Mononuclear cell (primary cell): ENCODE results near the gene SLC35A3. TPM values are rescaled to one million over a fixed set of nuclear protein-coding genes. Genes with fewer than 3 reads are reported as not detected.
"Not testable (repeated sequence)": the region's sequence is repeated elsewhere in the genome, so short reads cannot be mapped to it uniquely, and the experiment has no call there.

Experiments
- H3K27me3 ChIP-seq: 2 replicates; pipeline ENCODE4 v1.6.0; 2011; ENCODE audit warnings: low read length, control low read depth; ENCODE audit not compliant: insufficient read depth
- H3K4me1 ChIP-seq: 2 replicates; pipeline ENCODE4 v1.5.1; 2011; ENCODE audit warnings: mild to moderate bottlenecking, low read length, control low read depth; ENCODE audit not compliant: insufficient read depth
- H3K4me3 ChIP-seq: 2 replicates; pipeline ENCODE4 v1.5.1; 2011; ENCODE audit warnings: mild to moderate bottlenecking, low read length, moderate library complexity
- H3K9me3 ChIP-seq: 2 replicates; pipeline ENCODE4 v1.5.1; 2011; ENCODE audit warnings: low read depth, mild to moderate bottlenecking, control low read depth, low read length
- total RNA-seq: library from RNA; depleted of rRNA; stranded (reverse); fragments of >200 nt; gene quantifications from one replicate; pipeline ENCODE4 v1.2.3, GENCODE V29; 2012

The SLC35A3 gene
- total RNA-seq, 1 donor, result 31.0 TPM

- H3K9me3 ChIP-seq, result no peaks in the 10 kb centered on the region
- no peak overlapping the region for H3K4me3 ChIP-seq
- H3K4me1 ChIP-seq, result no peaks in the 10 kb centered on the region
- no peaks in the 10 kb centered on the region for H3K27me3 ChIP-seq
Measured at GRCh38 chr1:99963041-99963795, 6.6 kb upstream of the SLC35A3 start.

- Histone ChIP-seq H3K4me3 (no peak overlapping the region), H3K9me3 (no peaks in the 10 kb centered on the region), H3K4me1 (peaks cover 6% of the 10 kb centered on the region)
Measured at GRCh38 chr1:99964806-99965205, 5.0 kb upstream of the SLC35A3 start.

GRCh38 chr1:99965646-99966375 is 4.0 kb upstream of the SLC35A3 start:
- Histone ChIP-seq H3K4me3 (no peak overlapping the region), H3K4me1 (peaks cover 12% of the 10 kb centered on the region), H3K9me3 (no peaks in the 10 kb centered on the region), H3K27me3 (no peaks in the 10 kb centered on the region)

More at GRCh38 chr1:99964806-99965205, 5.0 kb upstream of the SLC35A3 start:
- H3K27me3 ChIP-seq, result no peaks in the 10 kb centered on the region

- H3K27me3 ChIP-seq, result no peaks in the 10 kb centered on the region
- H3K4me1 ChIP-seq, result peaks cover 15% of the 10 kb centered on the region
- no peak overlapping the region for H3K4me3 ChIP-seq
- no peaks in the 10 kb centered on the region for H3K9me3 ChIP-seq
Measured at GRCh38 chr1:99968214-99968613, 1.6 kb upstream of the SLC35A3 start.

GRCh38 chr1:99969260-99969728 is 502 bp upstream of the SLC35A3 start:
- Histone ChIP-seq H3K4me3 (peak overlapping the region; percentile 84), H3K4me1 (peaks cover 15% of the 10 kb centered on the region), H3K9me3 (no peaks in the 10 kb centered on the region), H3K27me3 (no peaks in the 10 kb centered on the region)

GRCh38 chr1:99970713-99971255 is 988 bp downstream of the SLC35A3 start:
- Histone ChIP-seq H3K27me3 (no peaks in the 10 kb centered on the region), H3K4me1 (peaks cover 15% of the 10 kb centered on the region), H3K9me3 (no peaks in the 10 kb centered on the region), H3K4me3 (peak overlapping the region; percentile 84)

- not testable (repeated sequence) for H3K9me3 ChIP-seq, H3K4me3 ChIP-seq, H3K27me3 ChIP-seq
- H3K4me1 ChIP-seq, result peaks cover 15% of the 10 kb centered on the region
Measured at GRCh38 chr1:99972066-99972465, 2.3 kb downstream of the SLC35A3 start.

GRCh38 chr1:99975529-99975928 is 5.7 kb downstream of the SLC35A3 start:
- Histone ChIP-seq H3K4me3 (no peak overlapping the region), H3K9me3 (no peaks in the 10 kb centered on the region), H3K27me3 (no peaks in the 10 kb centered on the region), H3K4me1 (peaks cover 6% of the 10 kb centered on the region)

GRCh38 chr1:99977326-99977725 is 7.5 kb downstream of the SLC35A3 start:
- not testable (repeated sequence) for H3K4me1 ChIP-seq, H3K4me3 ChIP-seq, H3K27me3 ChIP-seq, H3K9me3 ChIP-seq

- Histone ChIP-seq H3K9me3 (no peaks in the 10 kb centered on the region), H3K4me3 (no peak overlapping the region), H3K27me3 (no peaks in the 10 kb centered on the region), H3K4me1 (no peaks in the 10 kb centered on the region)
Measured at GRCh38 chr1:99978218-99978617, 8.4 kb downstream of the SLC35A3 start.

- Histone ChIP-seq H3K4me3 (no peak overlapping the region), H3K27me3 (no peaks in the 10 kb centered on the region), H3K4me1 (no peaks in the 10 kb centered on the region)
Measured at GRCh38 chr1:99979091-99979490, 9.3 kb downstream of the SLC35A3 start.

GRCh38 chr1:99980928-99981327 is 11.1 kb downstream of the SLC35A3 start:
- Histone ChIP-seq H3K4me1 (no peaks in the 10 kb centered on the region), H3K4me3 (no peak overlapping the region), H3K9me3 (no peaks in the 10 kb centered on the region), H3K27me3 (no peaks in the 10 kb centered on the region)

More at GRCh38 chr1:99979091-99979490, 9.3 kb downstream of the SLC35A3 start:
- H3K9me3 ChIP-seq, result no peaks in the 10 kb centered on the region

GRCh38 chr1:99986656-99987225 is 16.9 kb downstream of the SLC35A3 start:
- Histone ChIP-seq H3K27me3 (no peaks in the 10 kb centered on the region), H3K9me3 (peaks cover 3% of the 10 kb centered on the region), H3K4me3 (no peak overlapping the region), H3K4me1 (no peaks in the 10 kb centered on the region)

- no peak overlapping the region for H3K4me3 ChIP-seq
- peaks cover 16% of the 10 kb centered on the region for H3K9me3 ChIP-seq
- no peaks in the 10 kb centered on the region for H3K27me3 ChIP-seq
- H3K4me1 ChIP-seq, result no peaks in the 10 kb centered on the region
Measured at GRCh38 chr1:99988210-99988765, 18.5 kb downstream of the SLC35A3 start.
